Mesenchymal stem cell (in vitro differentiated cells and primary cell): ENCODE measurements around the gene RBBP8NL.

ENCODE experiments used
- DNase-seq: peaks from one replicate; pipeline ENCODE4 v3.0.0-alpha.2; 2013
- H2AFZ ChIP-seq: one replicate; pipeline ENCODE4 v1.6.1; 2013; ENCODE audit warnings: low read depth, mild to moderate bottlenecking, control low read depth, inconsistent platforms, low read length, moderate library complexity
- H2AK5ac ChIP-seq: 2 replicates; pipeline ENCODE4 v1.6.1; 2013; ENCODE audit warnings: low read length, moderate library complexity, mild to moderate bottlenecking, inconsistent platforms; ENCODE audit not compliant: severe bottlenecking
- H2BK120ac ChIP-seq: one replicate; pipeline ENCODE4 v1.6.1; 2013; ENCODE audit warnings: low read depth, mild to moderate bottlenecking, inconsistent platforms, low read length, moderate library complexity
- H2BK12ac ChIP-seq, 2 experiments: one replicate each; pipeline ENCODE4 v1.6.1; 2013; ENCODE audit warnings: inconsistent platforms in 2 of 2, low read length in 2 of 2, mild to moderate bottlenecking in 2 of 2, moderate library complexity in 2 of 2, control low read depth in 1 of 2
- H2BK15ac ChIP-seq: one replicate; pipeline ENCODE4 v1.6.1; 2013; ENCODE audit warnings: mild to moderate bottlenecking, low read depth, inconsistent platforms; ENCODE audit not compliant: poor library complexity, severe bottlenecking
- H2BK5ac ChIP-seq: 2 replicates; pipeline ENCODE4 v1.6.1; 2013; ENCODE audit warnings: low read depth, mild to moderate bottlenecking, low read length, control low read depth, inconsistent platforms; ENCODE audit not compliant: poor library complexity, severe bottlenecking
- H3K14ac ChIP-seq, 2 experiments: one replicate each; pipeline ENCODE4 v1.6.1; 2013; ENCODE audit warnings: inconsistent platforms in 2 of 2, low read length in 2 of 2, control low read depth in 1 of 2, mild to moderate bottlenecking in 1 of 2, moderate library complexity in 1 of 2
- H3K18ac ChIP-seq, 2 experiments: one replicate each; pipeline ENCODE4 v1.6.1; 2013; ENCODE audit warnings: inconsistent platforms in 2 of 2, low read length in 2 of 2, control low read depth in 1 of 2, low read depth in 1 of 2, mild to moderate bottlenecking in 1 of 2
- H3K23ac ChIP-seq, 2 experiments: one replicate each; pipeline ENCODE4 v1.6.1; 2013; ENCODE audit warnings: inconsistent platforms in 2 of 2, low read length in 2 of 2, mild to moderate bottlenecking in 2 of 2, moderate library complexity in 2 of 2, control low read depth in 1 of 2
- H3K27ac ChIP-seq: 2 replicates; pipeline ENCODE4 v1.5.1; 2013; ENCODE audit warnings: mild to moderate bottlenecking, moderate library complexity, low read length, control low read depth, inconsistent platforms; ENCODE audit not compliant: poor library complexity, severe bottlenecking
- H3K27me3 ChIP-seq, 2 experiments: 2 replicates each; pipeline versions ENCODE4 v1.6.1 to v1.7.0; 2013; ENCODE audit warnings: low read length in 2 of 2, mild to moderate bottlenecking in 2 of 2, moderate library complexity in 2 of 2, control low read depth in 1 of 2, inconsistent platforms in 1 of 2; ENCODE audit not compliant: control insufficient read depth in 1 of 2, insufficient read depth in 1 of 2
- H3K36me3 ChIP-seq, 2 experiments: 2 replicates each; pipeline versions ENCODE4 v1.6.1 to v1.7.0; 2013; ENCODE audit warnings: low read length in 2 of 2, control low read depth in 1 of 2, inconsistent platforms in 1 of 2, low read depth in 1 of 2, mild to moderate bottlenecking in 1 of 2; ENCODE audit not compliant: insufficient read depth in 2 of 2, control insufficient read depth in 1 of 2
- H3K4ac ChIP-seq, 2 experiments: one replicate each; pipeline ENCODE4 v1.6.1; 2013; ENCODE audit warnings: inconsistent platforms in 2 of 2, low read length in 2 of 2, mild to moderate bottlenecking in 2 of 2, moderate library complexity in 2 of 2, control low read depth in 1 of 2, low read depth in 1 of 2
- H3K4me1 ChIP-seq: 2 replicates; pipeline ENCODE4 v1.6.1; 2013; ENCODE audit warnings: low read depth, low read length, control low read depth; ENCODE audit not compliant: control insufficient read depth, insufficient read depth
- H3K4me2 ChIP-seq: 2 replicates; pipeline ENCODE4 v1.6.1; 2013; ENCODE audit warnings: low read length, mild to moderate bottlenecking, inconsistent platforms; ENCODE audit not compliant: poor library complexity, severe bottlenecking
- H3K4me3 ChIP-seq, 2 experiments: 2 replicates each; pipeline versions ENCODE4 v1.5.1 to v1.7.0; 2013; ENCODE audit warnings: low read length in 2 of 2, mild to moderate bottlenecking in 2 of 2, control low read depth in 1 of 2, low read depth in 1 of 2; ENCODE audit not compliant: insufficient read depth in 1 of 2
- H3K79me1 ChIP-seq: replicated peaks from 2 replicates; pipeline ENCODE4 v1.6.1; 2013; ENCODE audit warnings: mild to moderate bottlenecking, control low read depth, low read length, inconsistent platforms; ENCODE audit not compliant: poor library complexity, severe bottlenecking
- H3K9ac ChIP-seq: 2 replicates; pipeline ENCODE4 v1.7.0; 2013; ENCODE audit warnings: mild to moderate bottlenecking, low read length, moderate library complexity
- H3K9me3 ChIP-seq: 2 replicates; pipeline ENCODE4 v1.7.0; 2013; ENCODE audit warnings: mild to moderate bottlenecking, low read length; ENCODE audit not compliant: control insufficient read depth
- H4K8ac ChIP-seq: one replicate; pipeline ENCODE4 v1.6.1; 2013; ENCODE audit warnings: inconsistent platforms, mild to moderate bottlenecking, low read length, moderate library complexity
- H4K91ac ChIP-seq: one replicate; pipeline ENCODE4 v1.6.1; 2013; ENCODE audit warnings: mild to moderate bottlenecking, low read length, inconsistent platforms
- WGBS: methylation state at CpG from one replicate; pipeline ENCODE4 v1.1.7; 2013; ENCODE audit warnings: mixed read lengths; 5-methylcytosine and 5-hydroxymethylcytosine counted together

The RBBP8NL gene

DNA sequence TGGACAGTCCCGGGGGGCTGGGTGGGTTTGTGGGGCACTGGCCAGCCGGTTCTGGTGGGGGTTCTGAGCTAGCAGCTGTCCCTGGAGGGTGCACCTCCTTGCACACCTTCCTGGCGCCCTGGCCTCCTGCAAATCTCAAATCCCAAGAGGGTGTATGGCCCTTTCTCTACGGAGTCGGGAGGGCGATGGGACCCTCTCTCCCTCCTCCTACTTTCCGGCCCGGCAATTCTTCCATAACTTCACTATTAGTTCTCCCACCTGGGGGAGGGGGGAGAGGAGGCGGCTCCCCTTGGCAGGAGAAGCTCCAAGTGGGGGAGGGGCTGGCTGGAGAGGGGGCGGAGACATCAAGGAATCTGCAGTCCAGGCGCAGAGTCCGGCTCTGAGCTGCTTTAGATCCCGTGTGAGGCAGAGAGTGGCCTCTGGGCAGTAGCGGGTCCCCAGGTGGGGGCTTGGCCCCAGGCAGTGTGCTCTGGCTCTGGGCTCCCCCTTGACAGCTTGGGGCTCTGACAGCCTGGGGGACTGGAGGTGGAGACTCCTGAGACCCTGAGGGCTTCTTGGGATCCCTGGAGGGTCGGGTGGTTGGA is 58.9 kb downstream of the RBBP8NL start:
- DNase-seq: no peak
- Histone ChIP-seq H3K9me3 (no peaks in the 10 kb centered on the region), H3K4me2 (peak overlapping the region; percentile 80), H2AFZ (no peak overlapping the region), H3K27me3 (peaks cover 0 to 3% of the 10 kb centered on the region in 2 experiments), H3K4ac (peak overlapping the region; percentile 42 to 85), H4K8ac (peak overlapping the region; percentile 54), H3K23ac (no peak overlapping the region), H3K14ac (no peak overlapping the region), H3K4me3 (peak overlapping the region in 1 of 2 experiments; percentile 5), H2BK5ac (peak overlapping the region; percentile 96), H4K91ac (peak overlapping the region; percentile 94), H2BK12ac (peak overlapping the region; percentile 49 to 66), H2BK15ac (peak overlapping the region; percentile 97), H3K9ac (peak overlapping the region; percentile 57), H3K36me3 (peaks cover 0 to 21% of the 10 kb centered on the region in 2 experiments), H3K4me1 (peaks cover 73% of the 10 kb centered on the region), H2AK5ac (peak overlapping the region; percentile 86), H2BK120ac (peak overlapping the region; percentile 90), H3K27ac (peak overlapping the region; percentile 93), H3K79me1 (no peaks in the 10 kb centered on the region), H3K18ac (peak overlapping the region; percentile 44 to 90)
- WGBS: 7% methylated on average over 8 of the region's 15 CpGs

GRCh38 chr20:62367633-62368391 is 59.5 kb downstream of the RBBP8NL start:
- WGBS: 6% methylated on average over 37 of the region's 37 CpGs

GRCh38 chr20:62367136-62367632 is 60.2 kb downstream of the RBBP8NL start, which contains the start of gene LAMA5:
Gene LAMA5 (minus strand): TSS chr20:62367312. CDS start chr20:62367245, 67 bp downstream.
- H3K9me3 ChIP-seq: no peaks in the 10 kb centered on the region
- peak within 1 kb of the TSS; percentile 92 for H3K4me2 ChIP-seq
- peak within 1 kb of the TSS; percentile 96 for H2BK5ac ChIP-seq
- peak within 1 kb of the TSS; percentile 28 for H2AK5ac ChIP-seq
- H3K14ac ChIP-seq: peak within 1 kb of the TSS; percentile 9 to 63
- peak within 1 kb of the TSS; percentile 93 for H3K27ac ChIP-seq
- peaks cover 0 to 3% of the 10 kb centered on the region in 2 experiments for H3K27me3 ChIP-seq
- peak within 1 kb of the TSS; percentile 63 for H3K9ac ChIP-seq
- H3K4me3 ChIP-seq: peak within 1 kb of the TSS; percentile 79 to 80
- peak within 1 kb of the TSS; percentile 54 for H4K8ac ChIP-seq
- H3K18ac ChIP-seq: peak within 1 kb of the TSS; percentile 84 to 90
- H3K36me3 ChIP-seq: peaks cover 0 to 32% of the 10 kb centered on the region in 2 experiments
- H2BK120ac ChIP-seq: peak within 1 kb of the TSS; percentile 90
- 0% methylated on average over 1 of the region's 70 CpGs for WGBS
- H3K23ac ChIP-seq: peak within 1 kb of the TSS in 1 of 2 experiments; percentile 30
- DNase-seq: no peak
- H3K4ac ChIP-seq: peak within 1 kb of the TSS; percentile 63 to 77
- peaks cover 81% of the 10 kb centered on the region for H3K4me1 ChIP-seq
- no peaks in the 10 kb centered on the region for H3K79me1 ChIP-seq
- H4K91ac ChIP-seq: peak within 1 kb of the TSS; percentile 94
- no peak within 1 kb of the TSS for H2AFZ ChIP-seq
- H2BK12ac ChIP-seq: peak within 1 kb of the TSS; percentile 49 to 66
- H2BK15ac ChIP-seq: peak within 1 kb of the TSS; percentile 97

More at GRCh38 chr20:62367633-62368391, 59.5 kb downstream of the RBBP8NL start:
- H3K27me3 ChIP-seq: peaks cover 0 to 3% of the 10 kb centered on the region in 2 experiments
- no peak overlapping the region for H2AFZ ChIP-seq
- peaks cover 0 to 26% of the 10 kb centered on the region in 2 experiments for H3K36me3 ChIP-seq
- peak overlapping the region; percentile 97 for H2BK15ac ChIP-seq
- peak overlapping the region; percentile 44 to 90 for H3K18ac ChIP-seq
- H3K79me1 ChIP-seq: no peaks in the 10 kb centered on the region
- peak overlapping the region; percentile 80 for H3K4me2 ChIP-seq
- H3K4ac ChIP-seq: peak overlapping the region; percentile 42 to 77
- peak overlapping the region; percentile 8 for H3K9ac ChIP-seq
- H3K23ac ChIP-seq: no peak overlapping the region
- H2BK12ac ChIP-seq: peak overlapping the region; percentile 49 to 66
- peak overlapping the region; percentile 94 for H4K91ac ChIP-seq
- H2BK120ac ChIP-seq: peak overlapping the region; percentile 90
- H2AK5ac ChIP-seq: peak overlapping the region; percentile 28
- H3K27ac ChIP-seq: peak overlapping the region; percentile 93
- H2BK5ac ChIP-seq: peak overlapping the region; percentile 96
- peaks cover 80% of the 10 kb centered on the region for H3K4me1 ChIP-seq
- H3K14ac ChIP-seq: peak overlapping the region in 1 of 2 experiments; percentile 2
- DNase-seq: no peak
- H3K4me3 ChIP-seq: peak overlapping the region; percentile 53 to 80
- no peaks in the 10 kb centered on the region for H3K9me3 ChIP-seq
- peak overlapping the region; percentile 54 for H4K8ac ChIP-seq
